ENCODE data around the gene NDUFAF2. TPM values are rescaled to one million over a fixed set of nuclear protein-coding genes. Genes with fewer than 3 reads are reported as not detected.
"Not testable (repeated sequence)": the region's sequence is repeated elsewhere in the genome, so short reads cannot be mapped to it uniquely, and the experiment has no call there.

NDUFAF2 gene
- total RNA-seq, 2 donors from 2014 or later = 16.6 to 17.9 TPM

GRCh38 chr5:61028382-61028781, 83.4 kb downstream of the NDUFAF2 start:
- H3K9me3 ChIP-seq = no peaks in the 10 kb centered on the region
- H3K36me3 ChIP-seq = no peaks in the 10 kb centered on the region
- intact Hi-C loops (cut with DNase I) = no loop called here
- TF ChIP-seq CTCF (IDR thresholded peaks at IDR 0.05) = no peak
- H3K27me3 ChIP-seq (replicated peaks; ENCODE audit: insufficient read depth) = no peaks in the 10 kb centered on the region
- no peak overlapping the region for H3K27ac ChIP-seq
- no peaks in the 10 kb centered on the region for H3K4me1 ChIP-seq (replicated peaks)
- H3K4me3 ChIP-seq = no peak overlapping the region
- DNase-seq (ENCODE audit: low spot score) = no peak
- WGBS = 92% methylated on average over 1 of the region's 1 CpG

- TF ChIP-seq CTCF (IDR thresholded peaks at IDR 0.05) = no peak
- TF ChIP-seq POLR2A (IDR thresholded peaks at IDR 0.05) = no peak
- no peak for TF ChIP-seq POLR2AphosphoS5 (IDR thresholded peaks at IDR 0.05)
- Histone ChIP-seq H3K27ac (no peak overlapping the region), H3K27me3 (replicated peaks; ENCODE audit: insufficient read depth) (no peaks in the 10 kb centered on the region), H3K4me3 (no peak overlapping the region), H3K4me1 (replicated peaks) (no peaks in the 10 kb centered on the region), H3K9me3 (no peaks in the 10 kb centered on the region), H3K36me3 (no peaks in the 10 kb centered on the region)
- no peak for DNase-seq (ENCODE audit: low spot score)
- intact Hi-C loops (cut with DNase I) = no loop called here
- 70% methylated on average over 6 of the region's 6 CpGs for WGBS
Measured at GRCh38 chr5:61029456-61030162, 84.6 kb downstream of the NDUFAF2 start.

GRCh38 chr5:61030163-61030482, 85.1 kb downstream of the NDUFAF2 start:
- no peaks in the 10 kb centered on the region for H3K9me3 ChIP-seq

GRCh38 chr5:61031301-61031700, 86.3 kb downstream of the NDUFAF2 start:
- H3K4me1 ChIP-seq (replicated peaks); DNase-seq (ENCODE audit: low spot score); H3K27me3 ChIP-seq (replicated peaks; ENCODE audit: insufficient read depth); H3K36me3 ChIP-seq; H3K27ac ChIP-seq; intact Hi-C loops (cut with DNase I); H3K4me3 ChIP-seq; H3K9me3 ChIP-seq: not testable (repeated sequence)
- WGBS = 89% methylated on average over 1 of the region's 1 CpG

More at GRCh38 chr5:61030163-61030482, 85.1 kb downstream of the NDUFAF2 start:
- no peak for DNase-seq (ENCODE audit: low spot score)
- Histone ChIP-seq H3K27me3 (replicated peaks; ENCODE audit: insufficient read depth) (no peaks in the 10 kb centered on the region), H3K27ac (no peak overlapping the region), H3K4me3 (no peak overlapping the region), H3K36me3 (no peaks in the 10 kb centered on the region), H3K4me1 (replicated peaks) (no peaks in the 10 kb centered on the region)
- TF ChIP-seq CTCF (IDR thresholded peaks at IDR 0.05) (no peak), POLR2A (IDR thresholded peaks at IDR 0.05) (no peak), POLR2AphosphoS5 (IDR thresholded peaks at IDR 0.05) (no peak)
- intact Hi-C loops (cut with DNase I) = no loop called here

GRCh38 chr5:61044545-61044944, 99.5 kb downstream of the NDUFAF2 start:
- H3K36me3 ChIP-seq = no peaks in the 10 kb centered on the region
- DNase-seq (ENCODE audit: low spot score) = no peak
- intact Hi-C loops (cut with DNase I) = no loop called here

More at GRCh38 chr5:61044545-61044944, 99.5 kb downstream of the NDUFAF2 start:
- Histone ChIP-seq H3K9me3 (no peaks in the 10 kb centered on the region), H3K4me1 (replicated peaks) (no peaks in the 10 kb centered on the region), H3K27ac (no peak overlapping the region), H3K27me3 (replicated peaks; ENCODE audit: insufficient read depth) (no peaks in the 10 kb centered on the region), H3K4me3 (no peak overlapping the region)
- TF ChIP-seq POLR2AphosphoS5 (IDR thresholded peaks at IDR 0.05) = no peak
- no peak for TF ChIP-seq CTCF (IDR thresholded peaks at IDR 0.05)
- no peak for TF ChIP-seq POLR2A (IDR thresholded peaks at IDR 0.05)

Measured in prostate gland (tissue), 2 donors.